Measurements from ENCODE around the gene DPYSL4.

DPYSL4 gene

DNA sequence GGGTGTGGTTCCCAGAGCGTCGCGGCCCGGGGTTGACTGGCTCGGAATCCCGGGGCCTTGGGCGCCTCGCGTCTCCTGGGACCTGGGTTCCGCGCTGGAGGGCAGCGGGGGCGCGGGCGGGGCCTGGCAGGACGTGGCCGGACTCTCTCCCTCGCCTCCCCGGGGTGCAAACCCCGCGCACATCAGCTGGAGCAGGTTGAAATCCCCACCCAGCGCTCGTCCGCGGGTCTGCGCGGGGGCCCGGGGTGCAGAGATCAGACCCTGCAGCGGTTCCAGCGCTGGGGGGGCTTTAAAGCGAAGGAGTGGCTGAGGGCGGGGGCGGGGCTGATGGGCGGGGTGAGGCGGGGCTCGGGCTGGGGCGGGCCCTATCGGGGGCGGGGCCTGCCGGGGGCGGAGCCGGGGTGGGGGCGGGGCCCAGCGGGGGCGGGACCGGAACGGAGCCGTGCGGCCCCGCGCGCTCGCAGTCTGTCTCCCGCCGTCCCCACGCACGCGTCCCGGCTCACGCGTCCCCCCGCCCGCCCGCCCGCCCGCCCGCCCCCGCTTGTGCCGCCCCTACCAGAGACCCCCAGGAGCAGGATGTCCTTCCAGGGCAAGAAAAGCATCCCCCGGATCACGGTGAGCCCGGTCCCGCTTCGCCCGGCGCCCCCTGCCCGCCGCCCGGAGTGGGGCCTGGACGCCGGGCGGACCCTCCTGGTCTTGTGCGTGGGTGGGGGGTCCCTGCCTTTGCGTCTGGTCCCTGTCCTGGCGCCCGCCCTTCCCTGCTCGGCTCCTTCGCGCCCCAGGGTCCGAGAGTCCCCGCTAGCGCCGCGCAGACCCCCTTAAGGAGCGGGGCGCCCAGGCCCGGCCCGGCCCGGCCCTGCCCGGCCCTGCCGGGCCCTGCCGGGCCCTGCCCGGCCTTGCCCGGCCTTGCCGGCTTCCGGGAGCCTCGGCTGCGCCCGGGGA is at the start of gene DPYSL4:
DPYSL4 (plus strand) TSS at position 461 of the 942 bp plus-strand sequence; CDS start at position 577, 116 bp downstream.
- DNase-seq (ENCODE audit: low read depth in 2 of 2) = no peak

DNA sequence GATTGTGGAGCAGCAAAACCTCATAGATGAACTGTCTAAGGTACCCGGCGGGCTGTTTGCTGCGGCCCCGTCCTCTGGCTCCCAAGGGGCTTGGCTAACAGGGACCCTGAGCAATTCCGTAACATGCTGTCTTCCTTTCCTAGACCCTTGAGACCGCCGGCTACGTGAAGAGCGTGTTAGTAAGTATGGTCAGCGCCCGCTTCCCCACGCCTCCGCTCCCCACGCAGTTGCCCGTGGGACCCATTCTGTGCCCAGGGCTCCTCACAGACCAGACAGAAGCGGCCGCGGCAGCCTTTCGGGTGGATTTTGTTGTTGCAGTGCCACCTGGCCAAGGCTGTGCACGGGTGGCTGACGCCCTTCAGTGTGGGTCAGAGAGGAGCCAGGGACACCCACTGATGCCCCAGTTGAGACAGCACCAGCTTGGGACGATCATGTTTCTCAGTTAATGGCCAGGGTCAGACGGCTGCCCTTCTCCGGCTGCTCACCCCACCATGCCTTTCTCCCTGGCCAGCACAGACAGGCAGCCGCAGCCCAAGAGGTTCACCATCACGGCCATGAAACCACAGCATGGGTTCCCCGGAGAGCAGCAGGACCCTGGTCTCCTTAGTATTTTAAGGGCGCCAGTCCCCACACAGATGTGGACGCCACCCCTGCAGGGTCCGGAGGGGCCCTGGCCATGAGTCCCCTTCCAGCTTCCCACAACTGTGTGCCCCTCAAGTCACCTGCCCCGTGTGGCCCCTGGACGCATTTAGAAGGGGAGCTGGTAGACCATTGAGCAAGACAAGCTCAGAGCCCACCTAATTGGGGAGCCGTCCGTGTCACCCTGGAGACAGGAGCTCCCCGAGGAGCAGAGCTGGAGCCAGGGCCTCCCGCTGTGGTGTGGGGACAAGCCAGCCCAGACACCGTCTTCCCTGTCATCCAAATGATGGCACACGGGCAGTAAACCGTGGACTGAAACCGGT is 49.4 kb upstream of the DPYSL4 start:
- no peak for DNase-seq (ENCODE audit: low read depth in 2 of 2)

DNA sequence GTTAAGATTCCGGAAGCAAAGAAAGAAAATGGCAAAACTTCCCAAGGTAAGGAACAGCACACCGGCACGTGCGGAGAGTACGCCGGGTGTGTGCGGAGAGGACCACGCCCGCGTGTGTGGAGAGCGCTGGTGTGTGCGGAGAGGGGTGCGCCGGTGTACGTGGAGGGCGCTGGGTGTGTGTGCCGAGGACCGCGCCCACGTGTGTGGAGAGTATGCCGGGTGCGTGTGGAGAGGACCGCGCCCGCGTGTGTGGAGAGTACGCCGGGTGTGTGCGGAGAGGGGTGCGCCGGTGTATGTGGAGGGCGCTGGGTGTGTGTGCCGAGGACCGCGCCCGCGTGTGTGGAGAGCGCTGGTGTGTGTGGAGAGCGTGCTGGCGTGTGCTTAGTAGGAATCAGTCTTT is 48.6 kb upstream of the DPYSL4 start:
- DNase-seq (ENCODE audit: low read depth in 2 of 2) = no peak

DNA sequence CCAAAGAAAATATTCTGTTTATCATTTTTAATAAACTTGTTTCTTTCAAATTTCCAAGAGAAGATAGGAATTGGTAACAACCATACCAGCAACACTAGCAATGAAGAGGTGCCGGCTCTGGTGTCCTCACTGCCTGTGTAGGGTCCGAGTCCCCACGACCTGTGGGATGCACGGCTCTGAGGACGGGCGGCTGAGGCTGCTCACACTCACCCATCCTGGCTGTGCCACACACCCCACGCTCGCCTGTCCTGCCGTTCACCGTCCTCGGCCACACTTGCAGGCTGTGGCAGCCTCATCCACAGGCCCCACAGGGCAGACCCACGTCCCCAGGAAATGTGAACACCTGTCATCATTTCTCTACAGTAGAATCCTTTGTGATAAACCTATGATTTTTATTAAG is 48.2 kb upstream of the DPYSL4 start:
- no peak for DNase-seq (ENCODE audit: low read depth in 2 of 2)

DNA sequence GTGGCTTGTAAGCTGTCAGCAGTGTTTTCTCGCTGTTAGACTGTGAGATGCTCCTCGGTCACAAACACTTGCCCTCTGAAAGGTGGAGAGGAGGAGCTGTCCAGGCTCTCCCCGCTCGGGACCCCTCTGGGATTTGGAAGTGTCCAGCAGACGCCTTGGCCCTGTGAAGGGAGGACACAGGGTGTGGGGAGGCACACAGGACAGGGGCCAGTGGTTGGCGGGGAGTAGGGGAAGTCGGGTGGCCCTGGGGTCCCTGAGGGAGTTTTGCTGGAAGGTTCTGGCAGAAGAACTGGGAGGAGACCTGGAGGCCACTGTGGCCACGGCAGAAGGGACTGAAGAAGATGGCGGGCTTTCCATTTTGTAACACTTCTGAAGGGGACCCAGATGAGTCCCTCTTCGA is 47.2 kb upstream of the DPYSL4 start:
- DNase-seq (ENCODE audit: low read depth in 2 of 2) = no peak

DNA sequence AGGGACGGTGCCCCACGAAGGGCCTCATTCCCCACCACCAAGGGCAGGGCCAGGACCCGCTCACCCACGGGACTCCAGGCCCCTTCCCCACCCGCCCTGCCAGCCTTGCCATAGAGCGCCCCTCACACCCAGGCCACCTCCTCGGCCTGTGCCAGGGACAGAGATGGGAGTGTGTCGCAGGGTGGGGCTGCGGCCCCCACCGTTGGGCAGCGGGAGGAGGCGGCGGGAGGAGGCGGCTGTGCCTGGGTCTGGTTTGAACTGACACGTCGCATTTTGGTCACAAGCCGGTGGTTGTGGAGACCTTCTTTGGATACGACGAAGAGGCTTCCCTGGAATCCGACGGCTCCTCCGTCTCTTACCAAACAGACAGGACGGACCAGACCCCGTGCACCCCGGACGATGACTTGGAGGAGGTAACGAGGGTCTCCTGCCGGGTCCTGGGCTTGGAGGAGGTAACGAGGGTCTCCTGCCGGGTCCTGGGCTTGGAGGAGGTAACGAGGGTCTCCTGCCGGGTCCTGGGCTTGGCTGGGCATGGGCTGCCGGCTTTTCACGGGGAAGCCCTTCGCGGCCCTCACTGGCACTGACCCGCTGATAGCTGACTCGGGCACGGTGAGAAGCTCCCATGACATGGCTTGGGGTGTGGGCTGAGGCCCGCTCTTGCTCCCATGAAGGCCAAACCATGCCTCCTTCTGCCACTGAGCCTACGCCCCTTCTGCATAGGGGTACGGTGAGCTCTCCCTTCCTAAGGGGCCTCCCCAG is 46.4 kb upstream of the DPYSL4 start:
- no peak for DNase-seq (ENCODE audit: low read depth in 2 of 2)

DNA sequence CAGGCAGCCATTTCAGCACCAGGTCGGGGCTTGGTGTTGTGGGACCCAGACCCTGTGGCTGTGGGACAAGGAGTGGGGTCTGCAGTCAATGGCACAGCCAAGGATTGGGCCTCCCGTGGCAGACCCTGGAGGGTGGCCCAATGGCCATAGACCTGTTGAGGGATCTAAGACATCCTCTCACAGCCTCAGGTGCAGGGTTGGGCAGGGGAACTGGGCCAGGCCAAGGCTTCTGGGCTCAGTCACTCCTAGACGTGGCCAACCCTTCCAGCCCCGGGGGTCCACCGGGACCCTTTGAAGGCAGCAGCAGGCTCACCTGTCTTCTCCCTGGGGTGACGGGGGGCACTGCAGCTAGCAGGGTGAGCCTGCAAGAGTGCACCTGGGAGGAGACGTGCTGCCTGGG is 45.7 kb upstream of the DPYSL4 start:
- no peak for DNase-seq (ENCODE audit: low read depth in 2 of 2)

DNA sequence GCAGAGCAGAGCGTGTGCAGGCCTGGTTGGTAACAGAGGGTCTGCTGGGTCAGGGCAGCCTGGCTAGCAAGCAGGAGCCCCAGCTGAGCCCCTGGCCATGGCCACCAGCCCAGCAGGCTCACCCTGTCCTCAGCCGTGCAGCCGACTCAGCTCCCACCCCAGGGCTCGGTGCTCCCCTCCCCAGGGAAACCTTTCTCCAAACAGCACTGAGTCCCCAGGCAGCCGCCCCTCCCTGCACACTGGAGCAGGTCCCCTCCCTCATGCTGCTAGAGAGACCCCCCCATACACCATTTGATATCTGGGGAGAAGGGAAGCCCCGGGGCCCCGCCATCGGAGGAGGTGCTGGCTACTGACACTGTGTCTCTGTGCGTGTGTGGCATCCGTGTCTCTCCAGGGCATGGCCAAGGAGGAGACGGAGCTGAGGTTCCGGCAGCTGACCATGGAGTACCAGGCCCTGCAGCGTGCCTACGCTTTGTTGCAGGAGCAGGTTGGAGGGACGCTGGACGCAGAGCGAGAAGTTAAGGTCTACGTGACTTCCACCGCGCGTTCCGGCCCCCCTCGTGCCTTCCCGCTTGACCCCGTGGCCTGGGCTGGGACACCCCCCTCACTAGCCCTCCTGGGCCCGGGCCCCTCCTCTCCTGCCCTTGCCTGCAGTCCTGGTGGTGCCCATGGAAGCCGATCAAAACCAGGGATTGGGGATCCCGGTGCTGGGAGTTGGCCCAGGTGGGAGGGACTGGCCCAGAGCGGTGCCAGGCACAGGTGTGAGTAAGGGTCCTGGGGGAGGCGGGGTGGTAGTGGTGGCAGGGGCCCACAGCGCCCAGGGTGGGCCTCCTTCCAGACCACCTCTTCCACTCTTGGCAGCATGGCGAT is 45.0 kb upstream of the DPYSL4 start:
- no peak for DNase-seq (ENCODE audit: low read depth in 2 of 2)

DNA sequence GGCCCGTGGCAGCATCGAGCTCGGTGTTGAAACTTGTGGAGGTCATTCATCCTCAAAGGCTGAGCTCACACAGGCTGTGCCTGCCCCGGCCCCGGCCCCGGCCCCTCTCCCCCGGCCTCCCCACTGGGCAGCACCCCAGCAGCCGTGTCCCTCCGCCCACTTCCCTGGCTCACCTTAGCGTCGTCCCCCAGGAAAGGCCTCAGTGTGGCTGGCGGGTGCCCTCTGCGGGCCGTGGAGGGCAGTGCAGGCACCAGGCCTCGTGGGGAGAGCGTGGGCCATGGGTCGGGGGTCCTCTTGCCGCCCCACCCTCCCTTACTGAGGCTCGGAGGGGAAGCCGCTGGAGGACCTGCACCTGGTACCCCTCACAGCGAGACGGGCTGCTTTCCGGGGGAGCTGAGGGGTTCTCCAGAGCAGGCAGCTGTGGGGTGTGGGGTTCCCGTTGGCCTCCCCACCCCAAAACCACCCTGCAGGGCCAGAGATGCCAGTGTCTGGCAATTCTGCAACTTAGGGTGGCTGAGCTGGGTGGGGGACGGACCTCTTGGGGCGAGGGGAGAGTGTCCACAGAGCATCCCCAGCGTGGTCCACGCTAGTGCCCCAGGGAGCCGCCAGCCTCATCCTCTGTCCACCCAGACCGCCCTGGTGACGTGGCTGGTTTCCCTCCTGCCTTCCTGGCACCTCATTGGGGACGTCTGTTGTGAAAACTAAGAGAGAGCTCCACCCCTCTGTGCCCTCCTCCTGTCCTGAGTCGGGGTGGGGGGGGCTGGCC is 44.2 kb upstream of the DPYSL4 start:
- DNase-seq (ENCODE audit: low read depth in 2 of 2) = peak in 1 of 2 donors; percentile 40

DNA sequence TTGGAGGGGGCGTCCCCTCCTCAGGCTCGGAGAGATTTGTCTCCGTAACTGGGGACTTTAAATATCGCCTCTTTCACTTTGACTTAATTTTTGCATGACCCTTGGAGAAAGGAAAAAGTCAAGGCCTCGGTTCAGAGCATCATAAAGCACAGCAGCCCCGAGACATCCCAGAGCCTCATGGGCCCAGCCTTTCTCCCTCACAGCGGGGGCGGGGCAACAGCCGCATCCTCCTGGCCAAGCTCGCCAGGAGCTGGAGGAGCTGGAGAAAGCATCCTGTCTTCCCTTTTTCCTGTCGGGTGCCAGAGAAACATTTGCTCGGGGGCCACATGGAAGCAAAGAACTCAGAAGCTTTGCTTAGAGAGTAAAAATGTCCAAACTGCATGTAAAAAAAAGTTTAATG is 43.6 kb upstream of the DPYSL4 start:
- no peak for DNase-seq (ENCODE audit: low read depth in 2 of 2)

DNA sequence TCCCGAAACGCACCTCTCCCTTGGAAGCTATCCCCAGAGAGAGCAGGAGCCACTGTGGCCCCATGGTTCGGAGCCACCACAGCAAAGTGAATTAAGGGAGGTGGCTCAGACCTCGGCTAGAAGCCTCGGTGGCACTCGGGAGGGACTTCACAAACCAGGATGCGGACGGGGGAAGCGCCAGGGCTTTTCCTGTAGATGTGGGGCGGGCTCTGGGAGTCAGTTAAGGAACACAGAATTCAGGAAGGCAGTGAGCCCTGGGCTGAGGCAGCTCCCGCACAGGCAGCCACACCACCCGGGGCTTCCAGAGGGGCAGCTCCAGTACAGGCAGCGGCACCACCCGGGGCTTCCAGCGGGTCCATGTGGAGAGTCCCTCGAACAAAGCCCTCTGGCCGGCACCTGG is 42.7 kb upstream of the DPYSL4 start:
- no peak for DNase-seq (ENCODE audit: low read depth in 2 of 2)

DNA sequence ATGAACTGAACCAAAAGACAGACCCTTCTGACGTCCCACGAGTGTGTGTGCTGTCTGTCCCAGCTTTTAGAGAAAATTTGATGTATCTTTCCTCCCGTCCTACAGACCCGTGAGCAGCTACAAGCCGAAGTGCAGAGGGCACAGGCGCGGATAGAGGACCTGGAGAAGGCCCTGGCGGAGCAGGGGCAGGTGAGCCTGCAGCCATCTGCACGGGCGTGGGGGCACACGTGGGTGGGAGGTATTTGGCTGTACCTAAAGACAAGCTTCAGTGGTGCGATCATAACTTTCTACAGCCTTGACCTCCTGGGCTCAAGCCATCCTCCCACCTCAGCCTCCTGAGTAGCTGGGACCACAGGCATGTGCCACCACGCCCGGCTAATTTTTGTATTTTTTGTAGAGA is 41.7 kb upstream of the DPYSL4 start:
- no peak for DNase-seq (ENCODE audit: low read depth in 2 of 2)

DNA sequence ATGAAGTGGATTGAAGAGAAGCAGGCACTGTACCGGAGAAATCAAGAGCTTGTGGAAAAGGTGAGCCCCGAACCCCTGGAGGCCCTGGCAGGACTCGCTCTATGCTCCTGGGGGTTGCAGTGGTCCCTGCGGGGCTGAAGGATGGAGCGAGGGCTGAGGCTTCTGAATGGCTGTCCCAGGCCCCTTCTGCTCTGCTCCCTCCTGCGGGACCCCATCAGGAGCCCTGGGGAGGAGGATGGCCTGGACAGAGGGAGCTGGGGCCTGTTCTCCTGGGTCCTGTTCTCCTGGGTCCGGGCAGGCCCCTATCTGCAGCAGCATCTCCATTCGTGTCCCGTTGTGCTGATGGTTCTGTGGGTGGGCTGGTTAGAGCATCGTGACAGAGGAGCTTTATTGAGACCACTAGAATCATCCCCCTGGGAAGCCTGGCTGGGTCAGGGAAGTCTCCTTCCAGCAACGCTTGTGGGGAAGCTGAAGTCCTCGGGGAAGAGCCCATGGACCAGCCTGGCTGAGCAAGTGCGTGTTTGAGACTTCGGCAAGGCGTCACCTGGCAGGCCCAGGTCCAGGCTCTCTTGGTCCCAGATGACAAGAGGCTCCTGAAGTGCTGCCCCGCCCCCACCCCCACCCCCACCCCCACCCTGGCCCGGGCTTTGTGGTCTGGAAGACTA is 41.1 kb upstream of the DPYSL4 start:
- no peak for DNase-seq (ENCODE audit: low read depth in 2 of 2)

DNA sequence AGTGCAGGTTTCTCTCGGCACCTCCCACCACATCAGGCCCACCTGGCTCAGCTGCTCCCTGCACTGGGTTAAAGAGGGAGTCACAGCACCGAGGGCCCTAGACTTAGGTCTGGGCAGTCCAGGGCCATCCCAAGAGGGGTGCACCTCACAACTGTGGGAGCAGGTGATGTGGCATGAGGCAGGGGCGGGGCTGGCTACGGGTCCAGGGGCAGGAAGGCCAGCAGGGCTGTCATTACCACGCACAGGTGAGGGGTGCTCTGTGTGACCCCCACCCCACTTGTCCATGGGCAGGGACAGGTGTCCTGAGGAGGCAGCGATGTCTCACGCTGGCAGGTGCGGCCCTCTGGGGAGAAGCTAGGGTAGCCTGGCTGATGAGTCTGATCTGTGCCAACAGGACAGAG is 40.5 kb upstream of the DPYSL4 start:
- no peak for DNase-seq (ENCODE audit: low read depth in 2 of 2)

DNA sequence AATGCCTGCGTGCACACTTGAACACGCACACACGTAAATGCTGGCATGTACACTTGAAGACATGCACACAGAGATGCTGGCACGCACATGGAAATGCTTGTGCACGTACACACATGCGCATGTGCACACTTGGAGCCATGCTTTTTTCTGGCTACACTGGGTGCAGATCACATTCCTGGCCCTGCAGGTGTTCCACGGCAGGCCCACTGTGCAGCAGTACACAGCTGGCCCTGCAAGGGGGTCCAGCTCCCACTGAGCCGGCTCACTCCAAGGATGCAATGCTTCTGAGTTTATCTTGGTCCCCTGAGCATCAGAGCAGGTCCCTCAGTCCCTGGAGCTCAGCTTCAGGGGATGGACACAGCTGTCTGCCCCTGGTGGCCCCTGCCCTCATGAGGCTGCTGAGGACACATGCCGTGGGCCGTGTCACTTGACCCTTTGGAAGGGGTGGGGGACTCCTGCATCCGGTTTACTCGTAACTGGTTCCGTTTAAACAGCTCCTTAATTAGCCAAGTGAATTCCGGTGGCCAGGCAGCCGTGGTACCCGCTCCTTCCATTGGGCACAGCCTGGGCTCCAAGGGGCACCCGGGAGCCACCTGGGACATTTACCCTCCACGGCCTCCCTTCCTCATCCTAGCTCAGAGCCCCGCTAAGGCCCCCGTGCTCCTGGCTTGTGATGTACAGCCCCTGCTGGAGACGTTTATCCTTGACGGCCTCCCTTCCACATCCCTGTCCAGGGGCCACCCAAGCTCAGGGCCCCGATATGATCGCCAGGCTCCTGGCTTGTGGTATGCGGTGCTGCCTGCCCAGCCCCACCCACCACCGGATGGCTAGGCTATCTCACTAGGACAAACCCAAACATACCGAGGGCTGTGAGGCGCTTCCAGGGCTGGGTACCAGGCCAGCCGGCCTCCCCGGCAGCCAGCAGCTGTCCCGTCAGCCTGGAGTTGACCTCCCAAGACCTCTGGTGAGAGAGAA is 39.5 kb upstream of the DPYSL4 start:
- DNase-seq (ENCODE audit: low read depth in 2 of 2) = no peak

DNA sequence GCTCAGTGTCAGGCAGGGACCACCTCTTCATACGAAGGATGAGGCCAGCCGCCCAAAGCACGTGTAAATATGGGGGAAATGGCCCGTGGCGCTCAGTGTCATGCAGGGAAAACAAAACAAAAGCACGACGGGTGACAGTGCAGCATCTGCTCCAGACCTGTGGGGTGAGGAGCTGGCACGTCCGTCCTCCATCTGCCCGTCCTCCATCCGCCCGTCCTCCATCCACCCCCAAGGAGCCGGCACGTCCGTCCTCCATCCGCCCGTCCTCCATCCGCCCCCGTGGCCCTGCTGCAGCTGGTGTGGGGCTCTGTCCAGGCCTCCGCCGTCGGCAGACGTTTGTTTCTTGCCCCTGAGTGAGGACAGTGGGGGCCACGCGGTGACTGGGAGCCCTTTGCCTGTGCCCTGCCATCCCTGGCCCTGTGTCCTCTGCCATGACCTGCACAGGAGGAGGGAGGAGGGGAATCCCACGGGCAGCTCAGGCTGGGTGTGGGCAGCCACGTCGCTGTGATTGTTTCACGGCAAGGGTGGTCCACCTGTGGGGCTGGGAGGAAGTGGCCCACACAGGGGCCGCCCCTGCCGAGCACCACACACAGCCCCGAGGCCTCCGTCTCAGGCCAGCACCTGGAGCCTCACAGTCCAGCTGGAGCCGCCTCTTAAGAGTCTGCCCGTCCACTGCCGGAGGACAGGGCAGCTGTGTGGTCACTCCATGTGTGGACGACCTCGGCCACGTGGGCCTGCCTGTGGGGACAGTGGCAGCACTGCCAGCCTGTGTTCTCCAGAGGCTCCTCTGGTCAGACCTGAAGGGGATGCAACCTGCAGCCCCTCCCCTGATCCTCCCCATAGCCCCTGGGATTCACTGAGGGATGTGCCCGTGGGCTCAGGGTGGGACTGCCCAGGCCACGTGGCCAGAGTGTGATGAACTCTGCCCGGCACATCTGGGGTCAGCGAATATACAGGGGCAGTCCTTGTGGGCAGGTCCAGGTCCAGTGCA is 38.2 kb upstream of the DPYSL4 start:
- DNase-seq (ENCODE audit: low read depth in 2 of 2) = no peak

DNA sequence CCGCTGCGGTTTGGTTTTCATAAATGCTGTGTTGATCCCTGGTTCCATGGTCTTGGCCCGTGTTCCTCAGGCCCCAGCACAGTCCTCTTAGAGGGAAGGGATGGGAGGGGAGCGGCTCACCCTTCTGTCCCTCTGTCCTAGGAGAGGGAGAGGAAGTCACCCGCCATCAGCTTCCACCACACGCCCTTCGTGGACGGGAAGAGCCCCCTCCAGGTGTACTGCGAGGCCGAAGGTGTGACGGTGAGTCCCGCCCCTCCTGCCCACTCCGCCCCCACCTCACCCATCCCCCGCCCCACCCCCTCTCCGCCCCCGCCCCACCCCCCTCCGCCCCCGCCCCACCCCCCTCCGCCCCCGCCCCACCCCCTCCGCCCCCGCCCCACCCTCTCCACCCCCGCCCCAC is 37.5 kb upstream of the DPYSL4 start:
- no peak for DNase-seq (ENCODE audit: low read depth in 2 of 2)

Measured in stimulated activated CD4-positive, alpha-beta T cell treated with anti-CD3 and anti-CD28 coated beads, Interleukin-1b, Interleukin-23, amount 100 ng/mL, for 1 hour (primary cell).